Measurements from ENCODE around the gene MNX1. TPM values are rescaled to one million over a fixed set of nuclear protein-coding genes. Genes with fewer than 3 reads are reported as not detected.

The MNX1 gene
- total and polyA plus RNA-seq, 2 of the 4 experiments (the other 2 are of a cell fraction), result not detected

- no TSS peak for BruUV-seq (replicated peaks)
- no peak overlapping the region for H3K4ac ChIP-seq (ENCODE audit: low read depth, low read length)
- H3K36me3 ChIP-seq (ENCODE audit: control insufficient read depth, insufficient read depth, low read length), result no peaks in the 10 kb centered on the region
- no peak overlapping the region for H3K27ac ChIP-seq (ENCODE audit: insufficient read depth, low read length)
- DNase-seq (no peak), ATAC-seq (ENCODE audit: low read depth) (no peak)
- H3K9me1 ChIP-seq (ENCODE audit: insufficient read depth, low read length), result no peaks in the 10 kb centered on the region
- H3K27me3 ChIP-seq (ENCODE audit: control insufficient read depth, insufficient read depth, low read length), result peaks cover 93% of the 10 kb centered on the region
- H4K20me1 ChIP-seq (ENCODE audit: insufficient read depth, low read length), result no peaks in the 10 kb centered on the region; the same call in 1 of the 2 replicates
- no peak overlapping the region for H2BK20ac ChIP-seq (ENCODE audit: low read depth, low read length)
- no peak overlapping the region for H3K56ac ChIP-seq (ENCODE audit: extremely low read depth, insufficient read depth, low read length)
- no peak overlapping the region for H4K5ac ChIP-seq (ENCODE audit: low read depth, low read length)
- H3K4me2 ChIP-seq (ENCODE audit: low read depth, low read length), result no peak overlapping the region
- no peak for TF ChIP-seq MXI1 (IDR thresholded peaks at IDR 0.05; ENCODE audit: borderline replicate concordance, low read depth, low read length)
- no peak for TF ChIP-seq RFX5 (IDR thresholded peaks at IDR 0.05; ENCODE audit: low read depth, low read length)
- no peak for TF ChIP-seq SMC3 (IDR thresholded peaks at IDR 0.05; ENCODE audit: low read depth, low read length)
- TF ChIP-seq ELK1 (IDR thresholded peaks at IDR 0.05; ENCODE audit: borderline replicate concordance, low read depth, low read length), result no peak
- TF ChIP-seq MAFK (IDR thresholded peaks at IDR 0.05; ENCODE audit: low read depth, low read length), result no peak
- TF ChIP-seq MAZ (IDR thresholded peaks at IDR 0.05; ENCODE audit: borderline replicate concordance, low read depth, low read length), result no peak
- TF ChIP-seq RAD21 (IDR thresholded peaks at IDR 0.05; ENCODE audit: low read length), result no peak
- no peak for TF ChIP-seq NFE2L2 (IDR thresholded peaks at IDR 0.05; ENCODE audit: low read depth, low read length)
- TF ChIP-seq CTCF (conservative IDR thresholded peaks at IDR 0.05; ENCODE audit: low read depth, low read length), result no peak
- no peak for TF ChIP-seq USF2 (IDR thresholded peaks at IDR 0.05; ENCODE audit: low read depth, low read length)
- TF ChIP-seq CHD1 (IDR thresholded peaks at IDR 0.05; ENCODE audit: low read depth, low read length), result no peak
- TF ChIP-seq CEBPB (IDR thresholded peaks at IDR 0.05; ENCODE audit: low read depth, low read length), result no peak
- no peak for TF ChIP-seq POLR2A (IDR thresholded peaks at IDR 0.05; ENCODE audit: low read depth, low read length)
- TF ChIP-seq FOS (IDR thresholded peaks at IDR 0.05; ENCODE audit: low read depth, low read length), result no peak
- no peak overlapping the region for H2AK9ac ChIP-seq (replicated peaks; ENCODE audit: low read depth, low read length, poor library complexity)
- H3K23ac ChIP-seq (ENCODE audit: low read depth, low read length), result no peak overlapping the region
- H3K4me3 ChIP-seq (ENCODE audit: insufficient read depth, low read depth, low read length), result no peak overlapping the region
- H3K18ac ChIP-seq (ENCODE audit: low read depth, low read length), result no peak overlapping the region
- ChIA-PET CTCF (no interaction called here), POLR2A (ENCODE audit: unreplicated experiment) (no interaction called here)
- H4K91ac ChIP-seq (ENCODE audit: insufficient read depth, low read depth, low read length), result no peak overlapping the region
- no peaks in the 10 kb centered on the region for H3K79me1 ChIP-seq (ENCODE audit: low read depth in 1 of 2, low read length in 2 of 2)
- in situ Hi-C loops (cut with MboI; ENCODE audit: low sequenced_read_pairs), result no loop called here
- H3K9ac ChIP-seq (ENCODE audit: low read depth, low read length), result no peak overlapping the region
- H2AFZ ChIP-seq (replicated peaks; ENCODE audit: low read length, poor library complexity), result no peak overlapping the region
- H2BK5ac ChIP-seq (ENCODE audit: low read depth, low read length, poor library complexity, severe bottlenecking), result no peak overlapping the region
- no peak overlapping the region for H2BK15ac ChIP-seq (ENCODE audit: low read depth, low read length)
- no peak overlapping the region for H2AK5ac ChIP-seq (ENCODE audit: low read depth, low read length)
- no peak overlapping the region for H4K8ac ChIP-seq (ENCODE audit: low read depth in 2 of 2, low read length in 2 of 2)
- intact Hi-C loops (cut with micrococcal nuclease), result no loop called here
- H3K14ac ChIP-seq (replicated peaks; ENCODE audit: low read depth, low read length), result no peak overlapping the region
- dilution Hi-C loops (cut with HindIII; ENCODE audit: low sequenced_read_pairs, unreplicated experiment), result no loop called here
- no peak overlapping the region for H2BK120ac ChIP-seq (ENCODE audit: low read depth, low read length)
- H3K9me3 ChIP-seq (ENCODE audit: control insufficient read depth, insufficient read depth, low read length), result no peaks in the 10 kb centered on the region
- no peaks in the 10 kb centered on the region for H3K4me1 ChIP-seq (ENCODE audit: control insufficient read depth, insufficient read depth, low read length)
Observed at GRCh38 chr7:157013101-157013500, 2.6 kb upstream of the MNX1 start.

Data from IMR-90 (cell line).